GM21825 (cell line): ENCODE measurements around the gene UPF1.

Source experiments
- ATAC-seq: cut with Tn5 transposase; IDR thresholded peaks from one replicate; pipeline ENCODE4 v1.9.1; 2021; ENCODE audit warnings: mild to moderate bottlenecking, moderate library complexity; ENCODE audit not compliant: unreplicated experiment

Gene UPF1

GRCh38 chr19:18855647-18856384, 24.1 kb downstream of the UPF1 start:
- ATAC-seq = no peak

GRCh38 chr19:18856385-18857126, 24.8 kb downstream of the UPF1 start:
- ATAC-seq = no peak

DNA sequence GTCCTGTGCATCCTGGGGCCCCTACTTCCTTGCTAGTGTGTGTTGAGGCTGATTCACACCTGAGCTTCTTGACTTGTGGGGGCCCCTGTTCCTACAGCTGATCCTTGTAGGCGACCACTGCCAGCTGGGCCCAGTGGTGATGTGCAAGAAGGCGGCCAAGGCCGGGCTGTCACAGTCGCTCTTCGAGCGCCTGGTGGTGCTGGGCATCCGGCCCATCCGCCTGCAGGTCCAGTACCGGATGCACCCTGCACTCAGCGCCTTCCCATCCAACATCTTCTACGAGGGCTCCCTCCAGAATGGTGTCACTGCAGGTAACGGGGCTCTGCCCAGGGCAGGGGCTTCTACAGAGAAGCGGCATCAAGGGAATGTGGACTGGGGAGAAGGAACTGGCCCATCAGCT, 25.5 kb downstream of the UPF1 start:
- no peak for ATAC-seq

- no peak for ATAC-seq
These were observed 27.3 kb downstream of the UPF1 start for GRCh38 chr19:18858906-18859646.

GRCh38 chr19:18859676-18860301, 28.0 kb downstream of the UPF1 start:
- ATAC-seq = no peak

GRCh38 chr19:18860302-18860700, 28.5 kb downstream of the UPF1 start:
- no peak for ATAC-seq

DNA sequence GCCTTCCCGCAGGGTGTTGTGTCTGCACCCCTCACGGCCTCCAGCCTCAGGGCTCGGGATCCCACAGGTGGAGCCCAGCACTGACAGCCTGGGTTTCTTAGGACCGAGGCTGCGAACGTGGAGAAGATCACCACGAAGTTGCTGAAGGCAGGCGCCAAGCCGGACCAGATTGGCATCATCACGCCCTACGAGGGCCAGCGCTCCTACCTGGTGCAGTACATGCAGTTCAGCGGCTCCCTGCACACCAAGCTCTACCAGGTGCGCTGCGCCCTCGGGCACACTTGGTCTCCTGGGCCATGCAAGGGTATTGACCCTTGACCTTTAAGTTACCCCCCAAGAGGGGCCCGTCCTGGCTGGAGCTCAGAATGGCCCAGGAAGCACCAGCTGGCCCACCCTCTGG, 29.0 kb downstream of the UPF1 start:
- ATAC-seq = no peak

DNA sequence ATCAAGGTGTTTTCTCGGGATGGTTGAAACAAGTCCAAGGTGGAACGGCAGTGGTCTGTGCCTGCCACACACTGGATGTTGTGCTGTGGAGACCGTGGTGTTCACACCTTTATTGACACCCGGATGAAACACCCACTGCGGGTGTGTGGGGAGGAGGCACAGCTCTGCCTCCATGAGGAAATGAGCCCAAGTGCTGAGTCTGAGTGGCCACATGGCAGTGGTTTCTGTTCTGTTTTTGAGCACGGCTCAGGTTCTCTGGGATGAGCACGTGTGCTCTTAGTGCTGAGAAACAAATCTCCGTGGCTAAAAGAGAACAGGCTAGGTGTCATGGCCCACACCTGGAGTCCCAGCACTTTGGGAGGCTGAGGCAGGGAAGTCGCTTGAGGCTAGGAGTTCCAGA, 29.5 kb downstream of the UPF1 start:
- no peak for ATAC-seq

DNA sequence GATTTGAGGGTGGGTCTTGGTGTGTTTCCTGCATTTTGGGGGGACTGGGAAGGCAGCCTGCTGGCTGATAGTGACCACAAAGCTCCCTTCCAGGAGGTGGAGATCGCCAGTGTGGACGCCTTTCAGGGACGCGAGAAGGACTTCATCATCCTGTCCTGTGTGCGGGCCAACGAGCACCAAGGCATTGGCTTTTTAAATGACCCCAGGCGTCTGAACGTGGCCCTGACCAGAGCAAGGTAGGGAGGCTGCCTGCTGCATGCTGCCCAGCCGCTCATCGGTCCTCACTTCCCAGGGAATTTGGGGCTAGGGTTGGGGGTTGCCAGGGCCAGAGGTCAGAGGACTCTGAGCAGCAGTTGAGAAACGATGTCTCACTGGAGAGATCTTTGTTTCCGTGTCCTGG, 30.2 kb downstream of the UPF1 start:
- no peak for ATAC-seq

- ATAC-seq = no peak
These were observed 31.4 kb downstream of the UPF1 start for GRCh38 chr19:18862976-18863842.

GRCh38 chr19:18863843-18864362, 32.1 kb downstream of the UPF1 start:
- ATAC-seq = no peak

DNA sequence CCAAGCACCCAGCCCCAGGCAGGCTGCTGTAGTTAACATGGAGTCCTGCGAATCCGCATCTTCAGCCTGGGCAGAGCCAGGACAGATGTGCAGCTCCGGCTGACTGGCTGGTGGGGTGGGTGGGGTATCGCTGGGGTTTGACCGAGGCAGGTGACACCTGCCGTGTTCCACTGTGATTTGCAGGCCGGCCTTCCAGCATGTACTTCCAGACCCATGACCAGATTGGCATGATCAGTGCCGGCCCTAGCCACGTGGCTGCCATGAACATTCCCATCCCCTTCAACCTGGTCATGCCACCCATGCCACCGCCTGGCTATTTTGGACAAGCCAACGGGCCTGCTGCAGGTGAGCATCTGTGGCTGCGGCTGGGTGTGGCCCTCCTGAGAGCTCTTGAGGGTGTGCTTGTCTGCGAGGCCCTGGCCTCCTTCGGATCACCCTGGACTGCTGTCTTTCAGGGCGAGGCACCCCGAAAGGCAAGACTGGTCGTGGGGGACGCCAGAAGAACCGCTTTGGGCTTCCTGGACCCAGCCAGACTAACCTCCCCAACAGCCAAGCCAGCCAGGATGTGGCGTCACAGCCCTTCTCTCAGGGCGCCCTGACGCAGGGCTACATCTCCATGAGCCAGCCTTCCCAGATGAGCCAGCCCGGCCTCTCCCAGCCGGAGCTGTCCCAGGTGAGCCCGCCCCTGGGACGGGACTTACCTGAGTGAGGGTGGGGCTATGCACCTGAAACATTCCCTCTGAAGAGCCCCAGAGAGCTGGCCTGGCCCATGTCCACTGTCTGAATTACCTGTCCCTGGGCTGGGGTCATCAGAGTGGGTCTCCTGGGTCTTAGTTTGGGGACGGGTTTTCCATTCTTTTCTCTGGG, 33.6 kb downstream of the UPF1 start:
- ATAC-seq = no peak

DNA sequence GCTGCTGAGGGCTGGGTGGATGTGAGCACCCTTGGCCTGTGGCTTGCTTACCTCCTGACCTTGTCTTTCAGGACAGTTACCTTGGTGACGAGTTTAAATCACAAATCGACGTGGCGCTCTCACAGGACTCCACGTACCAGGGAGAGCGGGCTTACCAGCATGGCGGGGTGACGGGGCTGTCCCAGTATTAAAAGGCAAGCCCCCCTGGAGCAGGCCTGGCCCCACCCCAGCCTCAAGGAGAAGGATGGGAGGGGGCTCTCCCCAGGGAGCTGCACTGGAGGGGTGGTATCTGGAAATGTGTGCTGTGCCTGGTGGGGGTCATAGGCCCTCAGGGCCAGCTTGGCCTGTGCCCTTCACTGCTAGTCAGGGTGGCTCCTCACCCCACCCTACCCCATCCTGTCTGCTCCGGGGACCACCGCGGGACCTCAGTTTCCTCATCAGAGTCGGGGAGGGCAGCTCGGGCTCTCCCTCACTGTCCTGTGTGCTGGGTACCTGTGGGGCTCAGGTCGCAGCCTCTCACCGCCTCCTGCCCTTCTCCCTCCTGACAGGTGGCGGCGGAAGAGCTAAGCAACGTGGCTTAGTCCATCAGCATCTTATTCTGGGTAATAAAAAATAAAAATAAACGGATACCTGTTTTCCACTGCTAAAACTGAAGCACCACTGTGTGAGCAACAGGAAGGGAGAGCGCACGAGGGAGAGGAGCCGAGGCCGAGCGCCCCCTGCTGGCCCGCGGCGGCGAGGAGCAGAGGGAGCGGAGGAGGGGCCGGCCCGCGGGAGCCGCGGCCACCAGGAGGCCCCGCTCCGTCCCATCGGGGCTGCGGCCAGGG, 34.4 kb downstream of the UPF1 start:
- ATAC-seq = no peak

DNA sequence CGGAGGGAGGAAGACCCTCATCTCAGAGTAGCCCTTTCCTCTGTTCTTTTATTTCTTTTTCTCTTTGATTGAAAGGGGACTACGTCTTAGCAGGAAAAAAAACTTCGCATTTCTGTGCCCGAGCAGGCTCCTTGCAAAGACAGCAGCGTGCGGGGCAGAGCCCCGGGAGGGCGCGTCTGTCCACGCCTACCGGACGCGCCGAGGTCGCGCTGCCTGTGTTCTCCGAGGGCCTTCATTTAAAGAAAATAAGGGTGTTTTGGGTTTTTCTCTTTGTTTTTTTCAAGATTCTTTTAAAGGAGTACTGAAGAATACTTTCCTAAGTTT, 35.0 kb downstream of the UPF1 start:
- ATAC-seq = no peak

DNA sequence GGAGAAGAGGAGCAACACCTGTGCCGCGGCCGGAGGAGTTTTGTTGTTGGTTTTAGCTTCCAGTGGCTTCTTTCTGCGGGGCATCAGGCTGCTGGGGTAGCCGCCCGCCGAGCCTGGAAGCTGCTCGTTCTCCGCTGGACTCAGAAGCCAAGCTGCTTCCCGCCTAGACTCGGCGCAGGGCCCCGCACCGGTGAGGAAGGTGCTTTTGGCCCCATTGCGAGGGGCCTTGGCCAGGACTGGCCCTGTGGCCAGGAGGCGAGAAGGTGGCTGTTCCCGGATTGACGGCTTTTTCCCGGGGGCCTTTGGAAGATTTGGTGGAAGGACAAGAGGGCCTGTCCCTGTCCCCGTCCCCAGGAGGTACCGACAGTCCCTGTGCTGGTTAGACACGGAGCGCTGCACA, 35.4 kb downstream of the UPF1 start:
- no peak for ATAC-seq

DNA sequence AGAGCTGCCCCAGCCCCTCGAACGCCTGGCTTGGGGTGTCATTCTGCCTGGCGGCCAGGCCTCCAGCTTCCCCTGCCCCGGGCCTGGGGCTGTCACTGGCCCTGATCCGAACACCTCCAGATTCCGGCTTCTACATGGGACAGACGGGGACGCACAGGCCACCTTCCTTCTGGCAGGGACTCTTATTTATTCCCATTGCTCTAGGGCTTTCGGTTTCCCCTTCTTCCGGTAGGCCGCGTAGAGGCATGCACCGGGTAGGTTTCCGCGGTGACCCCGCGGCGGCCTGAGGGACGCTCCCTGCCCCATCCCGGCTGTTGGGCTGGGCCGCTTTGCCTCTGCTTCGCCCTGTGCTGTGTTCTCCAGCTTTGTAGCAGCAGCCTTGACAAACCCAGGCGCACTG, 36.0 kb downstream of the UPF1 start:
- no peak for ATAC-seq

DNA sequence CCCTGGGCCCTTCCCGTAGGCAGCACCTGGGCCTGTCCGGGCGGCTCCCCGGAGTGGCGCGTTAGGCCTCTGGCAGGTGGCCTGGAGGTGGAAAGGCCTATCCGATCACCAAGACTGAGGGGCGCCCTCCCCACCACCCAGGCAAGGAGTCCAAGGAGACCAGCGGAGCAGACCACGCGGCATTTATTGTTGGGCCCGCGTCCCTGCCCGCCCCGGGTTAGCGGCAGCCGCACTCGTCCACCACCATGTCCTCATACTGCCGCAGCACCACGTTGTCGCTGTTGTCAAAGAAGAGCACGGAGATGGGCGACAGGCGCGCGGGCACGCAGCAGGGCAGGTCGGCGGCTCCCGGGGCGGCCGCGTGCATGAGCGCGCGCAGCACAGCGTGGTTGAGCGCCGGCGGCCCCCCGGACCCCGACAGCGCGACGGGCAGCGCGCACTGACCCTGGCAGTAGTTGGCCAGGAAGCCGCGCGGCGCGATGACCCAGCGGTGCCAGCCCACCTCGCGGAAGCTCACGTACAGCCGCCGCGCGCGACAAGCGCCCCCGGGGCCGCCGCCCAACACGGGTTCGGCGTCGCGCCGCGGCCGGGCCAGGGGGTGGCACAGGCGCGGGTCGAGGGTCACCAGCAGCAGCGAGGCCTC, 36.7 kb downstream of the UPF1 start:
- ATAC-seq = no peak

GRCh38 chr19:18869023-18869618, 37.4 kb downstream of the UPF1 start:
- no peak for ATAC-seq
